Parathyroid adenoma (tissue), 2 donors: ENCODE data around the gene CEP83.
"Not testable (repeated sequence)": the region's sequence is repeated elsewhere in the genome, so short reads cannot be mapped to it uniquely, and the experiment has no call there.

Source experiments
- H2AFZ ChIP-seq: fragments of 300-600 bp; sonication (generic); one replicate; pipeline ENCODE4 v1.7.0; 2017; ENCODE audit warnings: antibody characterized with exemption, mild to moderate bottlenecking
- H3K27ac ChIP-seq: fragments of 300-600 bp; sonication (generic); one replicate; pipeline ENCODE4 v1.7.0; 2017
- H3K27me3 ChIP-seq: fragments of 300-600 bp; sonication (generic); one replicate; pipeline ENCODE4 v1.7.0; 2017; ENCODE audit warnings: low read length; ENCODE audit not compliant: control insufficient read depth, insufficient read depth
- H3K36me3 ChIP-seq: fragments of 300-600 bp; sonication (generic); one replicate; pipeline ENCODE4 v1.7.0; 2017; ENCODE audit warnings: low read length; ENCODE audit not compliant: control insufficient read depth, insufficient read depth
- H3K4me1 ChIP-seq: fragments of 300-600 bp; sonication (generic); one replicate; pipeline ENCODE4 v1.7.0; 2017; ENCODE audit warnings: control low read depth
- H3K4me2 ChIP-seq: fragments of 300-600 bp; sonication (generic); one replicate; pipeline ENCODE4 v1.7.0; 2017; ENCODE audit warnings: low read length
- H3K4me3 ChIP-seq: fragments of 300-600 bp; sonication (generic); one replicate; pipeline ENCODE4 v1.7.0; 2017; ENCODE audit warnings: low read depth, low read length
- H3K79me2 ChIP-seq: fragments of 300-600 bp; sonication (generic); one replicate; pipeline ENCODE4 v1.7.0; 2017; ENCODE audit warnings: control low read depth
- H3K9ac ChIP-seq: fragments of 300-600 bp; sonication (generic); one replicate; pipeline ENCODE4 v1.7.0; 2017; ENCODE audit warnings: mild to moderate bottlenecking
- H3K9me3 ChIP-seq: fragments of 300-600 bp; sonication (generic); one replicate; pipeline ENCODE4 v1.7.0; 2017; ENCODE audit warnings: low read length; ENCODE audit not compliant: control insufficient read depth
- TF ChIP-seq, protein P1 (sequence below): fragments of 300-600 bp; sonication (generic); IDR thresholded peaks from one replicate; pipeline ENCODE4 v1.7.0; 2017; ENCODE audit warnings: antibody characterized with exemption, mild to moderate bottlenecking
- donor health status: primary hyperparathyroidism.

CEP83 gene

DNA sequence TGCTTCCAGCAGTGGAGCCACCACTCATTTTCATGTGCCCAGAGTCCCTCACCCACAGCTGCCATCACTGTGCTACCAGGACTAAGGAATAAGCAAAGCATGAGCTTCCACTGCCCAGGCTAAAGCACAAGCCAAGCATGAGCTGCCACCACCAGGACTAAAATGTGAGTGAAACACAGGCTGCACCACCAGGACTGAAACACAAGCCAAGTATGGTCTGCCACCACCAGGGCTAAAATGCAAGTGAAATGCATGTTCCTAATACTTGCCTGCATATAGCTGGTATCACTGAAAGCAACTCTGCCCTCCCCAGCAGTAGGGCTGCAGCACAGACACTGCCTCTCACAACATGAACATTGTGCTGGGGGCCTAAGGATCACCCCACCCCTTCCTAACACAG is 30.0 kb downstream of the CEP83 start:
- Histone ChIP-seq H3K4me2 (no peak overlapping the region), H3K27me3 (no peaks in the 10 kb centered on the region), H3K36me3 (no peaks in the 10 kb centered on the region), H3K4me3 (no peak overlapping the region), H3K9ac (no peak overlapping the region), H3K79me2 (peaks cover 2% of the 10 kb centered on the region), H2AFZ (no peak overlapping the region), H3K27ac (no peak overlapping the region), H3K4me1 (no peaks in the 10 kb centered on the region), H3K9me3 (no peaks in the 10 kb centered on the region)
- TF ChIP-seq, protein P1, sequence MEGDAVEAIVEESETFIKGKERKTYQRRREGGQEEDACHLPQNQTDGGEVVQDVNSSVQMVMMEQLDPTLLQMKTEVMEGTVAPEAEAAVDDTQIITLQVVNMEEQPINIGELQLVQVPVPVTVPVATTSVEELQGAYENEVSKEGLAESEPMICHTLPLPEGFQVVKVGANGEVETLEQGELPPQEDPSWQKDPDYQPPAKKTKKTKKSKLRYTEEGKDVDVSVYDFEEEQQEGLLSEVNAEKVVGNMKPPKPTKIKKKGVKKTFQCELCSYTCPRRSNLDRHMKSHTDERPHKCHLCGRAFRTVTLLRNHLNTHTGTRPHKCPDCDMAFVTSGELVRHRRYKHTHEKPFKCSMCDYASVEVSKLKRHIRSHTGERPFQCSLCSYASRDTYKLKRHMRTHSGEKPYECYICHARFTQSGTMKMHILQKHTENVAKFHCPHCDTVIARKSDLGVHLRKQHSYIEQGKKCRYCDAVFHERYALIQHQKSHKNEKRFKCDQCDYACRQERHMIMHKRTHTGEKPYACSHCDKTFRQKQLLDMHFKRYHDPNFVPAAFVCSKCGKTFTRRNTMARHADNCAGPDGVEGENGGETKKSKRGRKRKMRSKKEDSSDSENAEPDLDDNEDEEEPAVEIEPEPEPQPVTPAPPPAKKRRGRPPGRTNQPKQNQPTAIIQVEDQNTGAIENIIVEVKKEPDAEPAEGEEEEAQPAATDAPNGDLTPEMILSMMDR, result no peak

DNA sequence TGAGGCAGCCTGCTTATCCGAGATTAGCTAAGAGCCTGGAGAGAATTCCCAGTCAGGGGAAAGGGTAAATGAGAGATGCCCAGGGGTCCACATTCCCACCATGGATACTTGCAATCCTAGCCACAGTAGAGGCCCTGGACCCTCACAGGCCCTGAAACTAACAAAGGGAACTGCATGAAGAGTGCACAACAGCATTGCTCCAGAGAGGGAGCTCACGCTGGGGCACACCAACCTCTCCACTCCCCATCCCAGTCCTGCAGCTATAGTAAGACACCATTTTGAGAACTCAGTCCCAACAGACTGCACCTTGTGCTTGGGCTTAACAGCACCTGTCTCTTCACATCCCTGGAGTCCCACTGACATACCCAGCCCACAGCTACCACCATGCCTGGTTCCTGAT is 30.5 kb downstream of the CEP83 start:
- Histone ChIP-seq H3K79me2 (peaks cover 2% of the 10 kb centered on the region), H2AFZ (no peak overlapping the region), H3K4me1 (no peaks in the 10 kb centered on the region), H3K36me3 (no peaks in the 10 kb centered on the region), H3K4me3 (no peak overlapping the region), H3K27me3 (no peaks in the 10 kb centered on the region), H3K9me3 (no peaks in the 10 kb centered on the region), H3K4me2 (no peak overlapping the region), H3K27ac (no peak overlapping the region), H3K9ac (no peak overlapping the region)
- TF ChIP-seq, protein P1, result no peak

DNA sequence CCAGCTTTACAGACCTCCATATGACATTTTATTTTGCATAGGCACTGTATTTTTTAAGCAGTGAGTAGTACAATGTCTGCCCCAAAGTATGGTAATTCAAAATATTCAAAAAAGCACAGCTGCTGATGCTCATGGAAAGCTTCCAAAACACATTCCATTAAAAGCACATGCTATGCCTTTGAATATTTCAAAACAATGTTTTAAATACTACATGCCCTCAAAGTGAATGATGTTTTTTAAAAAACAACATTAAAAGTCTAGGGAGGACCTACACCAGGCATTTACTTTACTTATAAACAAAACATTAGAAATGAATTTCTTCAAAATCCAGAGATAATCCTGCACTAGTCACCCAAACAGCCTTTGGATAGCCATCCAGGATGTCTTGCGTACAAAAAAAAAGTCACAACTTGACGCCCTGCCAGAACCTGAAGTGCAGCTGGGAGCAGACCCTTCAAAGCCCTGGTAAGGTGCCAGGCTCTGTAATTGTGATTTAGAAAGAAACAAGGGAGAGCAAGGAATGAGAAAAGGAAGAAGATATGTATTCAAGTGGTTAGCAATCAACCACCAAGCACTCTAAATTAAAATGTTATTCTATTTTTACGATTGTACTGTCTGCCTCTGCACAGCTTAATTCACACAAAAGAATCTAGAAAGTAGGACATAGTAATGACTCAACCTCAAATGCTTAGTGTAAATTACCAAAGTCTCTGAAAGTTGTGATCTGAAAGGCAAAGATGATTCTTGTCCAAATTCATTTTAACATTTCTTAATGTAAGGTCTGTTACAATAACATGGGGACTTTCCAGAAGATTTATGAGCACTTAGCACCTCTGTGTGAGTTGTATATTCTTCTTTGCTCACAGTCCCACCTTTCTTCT is 31.9 kb downstream of the CEP83 start:
- Histone ChIP-seq H3K4me1 (no peaks in the 10 kb centered on the region), H2AFZ (no peak overlapping the region), H3K4me3 (no peak overlapping the region), H3K4me2 (no peak overlapping the region), H3K27me3 (no peaks in the 10 kb centered on the region), H3K9ac (no peak overlapping the region), H3K79me2 (peaks cover 5% of the 10 kb centered on the region), H3K9me3 (no peaks in the 10 kb centered on the region), H3K36me3 (no peaks in the 10 kb centered on the region), H3K27ac (no peak overlapping the region)
- TF ChIP-seq, protein P1, result no peak

DNA sequence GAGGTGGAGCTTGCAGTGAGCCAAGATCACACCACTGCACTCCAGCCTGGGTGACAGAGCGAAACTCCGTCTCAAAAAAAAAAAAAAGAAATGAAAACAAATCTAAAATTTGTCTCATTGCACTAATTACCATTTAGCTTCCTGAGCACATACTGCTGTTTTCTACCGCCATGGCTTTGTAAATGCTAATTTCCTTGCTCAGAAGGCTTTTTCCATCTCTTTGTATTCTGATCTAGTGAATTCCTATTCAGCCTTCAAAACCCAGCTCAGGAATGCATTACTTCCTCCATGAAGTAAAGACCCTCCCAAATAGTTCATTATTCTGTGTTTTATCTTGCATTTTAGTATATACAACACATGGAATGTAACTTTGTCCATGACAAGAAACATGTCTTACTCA is 33.6 kb downstream of the CEP83 start:
- Histone ChIP-seq H3K79me2 (peaks cover 5% of the 10 kb centered on the region), H3K9me3 (no peaks in the 10 kb centered on the region), H3K4me2 (no peak overlapping the region), H3K4me3 (no peak overlapping the region), H3K27me3 (no peaks in the 10 kb centered on the region), H2AFZ (no peak overlapping the region), H3K36me3 (no peaks in the 10 kb centered on the region), H3K4me1 (no peaks in the 10 kb centered on the region), H3K9ac (no peak overlapping the region), H3K27ac (no peak overlapping the region)
- TF ChIP-seq, protein P1, result no peak

DNA sequence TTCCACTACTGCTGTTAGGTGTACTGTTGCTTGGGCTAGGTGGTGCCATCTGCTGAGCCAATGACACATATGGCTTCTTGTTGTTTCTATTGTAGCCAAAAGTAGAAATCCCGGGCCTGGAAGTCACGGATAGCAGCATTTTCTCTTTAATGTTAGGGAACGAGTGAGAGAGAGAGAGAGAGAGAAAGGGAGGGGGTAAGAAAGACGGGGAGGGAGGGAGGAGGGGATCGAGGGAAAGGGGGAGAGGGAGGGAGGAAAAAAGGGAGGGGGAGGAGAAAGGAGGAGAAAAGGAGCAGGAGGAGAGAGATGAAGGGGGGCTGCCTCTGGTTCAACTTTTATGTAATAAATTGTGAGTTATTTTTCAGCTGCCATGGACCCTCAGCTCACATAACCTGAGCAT is 34.8 kb downstream of the CEP83 start:
- not testable (repeated sequence) for H3K27ac ChIP-seq, H3K36me3 ChIP-seq, H3K9ac ChIP-seq, H2AFZ ChIP-seq, H3K27me3 ChIP-seq, H3K4me3 ChIP-seq, H3K4me2 ChIP-seq, H3K9me3 ChIP-seq, H3K4me1 ChIP-seq, H3K79me2 ChIP-seq
